Small intestine (tissue), 7 donors: ENCODE measurements around the gene FBXW8. TPM values are rescaled to one million over a fixed set of nuclear protein-coding genes. Genes with fewer than 3 reads are reported as not detected.

Experiments used
- DNase-seq, 2 donors: peaks; one replicate each; pipeline versions ENCODE4 v3.0.0 to v3.0.0-alpha.2; 2013
- FAIRE-seq: peaks from 2 replicates; lab custom pipeline; 2012; peaks lifted over from hg19 to GRCh38; lab: Jason Lieb, UNC
- H3K27ac ChIP-seq, 3 donors: one replicate each; pipeline ENCODE4 v1.5.1; 2013; ENCODE audit warnings: low read length in 2 of 3, mild to moderate bottlenecking in 2 of 3, control low read depth in 1 of 3, inconsistent platforms in 1 of 3, low read depth in 1 of 3, moderate library complexity in 1 of 3
- H3K27me3 ChIP-seq, 3 donors: one replicate each; pipeline ENCODE4 v1.6.1; 2013; ENCODE audit warnings: low read length in 3 of 3, inconsistent platforms in 1 of 3; ENCODE audit not compliant: control insufficient read depth in 3 of 3, insufficient read depth in 3 of 3
- H3K36me3 ChIP-seq, 3 donors: one replicate each; pipeline ENCODE4 v1.6.1; 2013; ENCODE audit warnings: low read length in 3 of 3, inconsistent platforms in 1 of 3, low read depth in 1 of 3, mild to moderate bottlenecking in 1 of 3, moderate library complexity in 1 of 3; ENCODE audit not compliant: control insufficient read depth in 3 of 3, insufficient read depth in 2 of 3
- H3K4me1 ChIP-seq, 3 donors: one replicate each; pipeline ENCODE4 v1.6.1; 2013; ENCODE audit warnings: low read length in 2 of 3, inconsistent platforms in 1 of 3, low read depth in 1 of 3, mild to moderate bottlenecking in 1 of 3, moderate library complexity in 1 of 3; ENCODE audit not compliant: control insufficient read depth in 3 of 3, insufficient read depth in 2 of 3
- H3K4me3 ChIP-seq, 3 donors: one replicate each; pipeline ENCODE4 v1.5.1; 2013; ENCODE audit warnings: low read length in 3 of 3, control low read depth in 1 of 3, inconsistent platforms in 1 of 3, low read depth in 1 of 3, mild to moderate bottlenecking in 1 of 3, moderate library complexity in 1 of 3
- H3K9me3 ChIP-seq, 2 donors: one replicate each; pipeline ENCODE4 v1.6.1; 2013; ENCODE audit warnings: low read depth in 1 of 2, low read length in 1 of 2; ENCODE audit not compliant: control insufficient read depth in 2 of 2, insufficient read depth in 1 of 2
- WGBS, 3 donors: extraction: QIAGEN DNeasy Blood & Tissue Kit; methylation state at CpG; one replicate each; pipeline ENCODE4 v1.1.7; 2013; 5-methylcytosine and 5-hydroxymethylcytosine counted together
- polyA plus RNA-seq, 4 donors: library from polyadenylated mRNA; stranded (reverse) in 3 of 4; unstranded in 1 of 4; fragments of 200-250 nt in 3 of 4; fragments of 120-200 nt in 1 of 4; gene quantifications; one replicate each; pipeline versions ENCODE4 v1.2.1 to v1.2.3, GENCODE V29; 2013
- donor health status: healthy with polysubstance abuse.
- donor health status: control.
- donor health status: control.
- donor health status: Bipolar disorder and iron deficiency.
- donor health status: healthy.

Gene FBXW8
- polyA plus RNA-seq, 4 donors, result 1.1 to 13.1 (median 3.5) TPM

DNA sequence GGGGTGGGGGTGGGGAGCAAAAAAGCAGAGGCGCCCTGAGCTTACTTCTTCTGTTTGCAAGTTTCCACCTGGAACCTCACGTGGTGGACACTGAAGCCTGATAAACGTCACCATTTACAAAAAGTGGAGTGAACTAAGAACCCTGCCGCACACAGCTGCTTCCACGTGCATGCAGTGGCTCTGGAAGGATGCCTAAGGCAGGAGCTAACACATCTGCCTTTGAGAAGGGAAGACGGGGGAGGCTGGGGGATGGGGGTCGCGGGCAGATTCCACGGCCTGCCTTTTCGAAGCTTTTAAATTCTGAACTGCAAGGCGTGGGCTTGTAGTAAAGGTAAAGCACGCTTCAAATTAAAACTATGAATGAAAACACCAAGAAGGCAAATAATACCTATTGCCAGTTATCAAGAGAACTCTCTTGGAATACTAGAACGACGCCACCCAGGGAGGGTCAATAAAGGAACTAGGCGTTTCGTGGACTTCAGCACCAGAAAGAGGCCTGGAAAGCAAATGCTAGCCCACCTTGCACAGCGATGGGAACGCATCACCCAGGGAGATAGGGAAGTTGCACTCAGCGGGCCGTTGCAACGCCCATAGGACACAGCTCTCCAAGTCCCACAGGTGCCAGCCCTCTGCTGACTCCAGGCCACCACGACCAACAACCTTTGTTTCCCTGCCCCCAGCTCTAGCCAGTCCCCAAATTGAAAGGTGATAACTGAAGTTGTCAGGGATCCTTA, 126.7 kb downstream of the FBXW8 start:
- FAIRE-seq, result no peak
- 25 to 59% (median 44%) methylated on average over 22 of the region's 22 CpGs for WGBS, 3 donors
- peak in 1 of 2 donors; percentile 35 for DNase-seq
- Histone ChIP-seq H3K4me1 (peaks cover 0 to 25% (median 0%) of the 10 kb centered on the region in 3 donors), H3K4me3 (no peak overlapping the region), H3K27ac (no peak overlapping the region), H3K36me3 (no peaks in the 10 kb centered on the region), H3K27me3 (peaks cover 1 to 25% (median 3%) of the 10 kb centered on the region in 3 donors), H3K9me3 (no peaks in the 10 kb centered on the region)

- H3K9me3 ChIP-seq, result no peaks in the 10 kb centered on the region
- H3K4me3 ChIP-seq, result no peak overlapping the region
- 83 to 89% (median 88%) methylated on average over 15 of the region's 15 CpGs for WGBS, 3 donors
- FAIRE-seq (no peak), DNase-seq (no peak)
- H3K27ac ChIP-seq, result no peak overlapping the region
- peaks cover 1 to 18% (median 3%) of the 10 kb centered on the region in 3 donors for H3K27me3 ChIP-seq
- H3K36me3 ChIP-seq, result no peaks in the 10 kb centered on the region
- peaks cover 0 to 30% (median 0%) of the 10 kb centered on the region in 3 donors for H3K4me1 ChIP-seq
These were observed 127.4 kb downstream of the FBXW8 start for GRCh38 chr12:117038023-117038680.

DNA sequence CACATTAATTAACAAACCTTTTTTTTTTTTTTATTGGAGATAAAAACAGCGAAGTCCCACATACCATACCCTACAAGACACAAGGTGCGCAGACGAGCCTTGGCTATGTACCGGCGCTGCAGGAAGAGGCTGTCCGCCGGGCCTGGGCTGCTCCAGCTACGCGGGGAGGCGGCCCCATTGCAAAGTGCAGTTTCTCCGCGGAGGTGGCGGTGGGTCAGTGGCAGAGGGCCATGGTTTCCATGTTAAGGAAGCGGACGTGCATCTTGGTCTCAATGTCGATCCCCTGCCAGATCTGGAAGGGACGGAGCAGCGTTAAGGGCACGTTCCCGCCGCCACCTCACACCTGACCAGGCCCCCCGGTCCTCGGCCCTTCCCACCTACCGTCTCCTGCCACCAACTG, 128.2 kb downstream of the FBXW8 start:
- H3K4me1 ChIP-seq, result peaks cover 0 to 24% (median 0%) of the 10 kb centered on the region in 3 donors
- no peaks in the 10 kb centered on the region for H3K9me3 ChIP-seq
- DNase-seq (no peak), FAIRE-seq (no peak)
- WGBS, 3 donors, result 92 to 94% (median 94%) methylated on average over 24 of the region's 24 CpGs
- H3K27ac ChIP-seq, result no peak overlapping the region
- no peaks in the 10 kb centered on the region for H3K36me3 ChIP-seq
- H3K27me3 ChIP-seq, result peaks cover 1 to 10% (median 3%) of the 10 kb centered on the region in 3 donors
- H3K4me3 ChIP-seq, result no peak overlapping the region

DNA sequence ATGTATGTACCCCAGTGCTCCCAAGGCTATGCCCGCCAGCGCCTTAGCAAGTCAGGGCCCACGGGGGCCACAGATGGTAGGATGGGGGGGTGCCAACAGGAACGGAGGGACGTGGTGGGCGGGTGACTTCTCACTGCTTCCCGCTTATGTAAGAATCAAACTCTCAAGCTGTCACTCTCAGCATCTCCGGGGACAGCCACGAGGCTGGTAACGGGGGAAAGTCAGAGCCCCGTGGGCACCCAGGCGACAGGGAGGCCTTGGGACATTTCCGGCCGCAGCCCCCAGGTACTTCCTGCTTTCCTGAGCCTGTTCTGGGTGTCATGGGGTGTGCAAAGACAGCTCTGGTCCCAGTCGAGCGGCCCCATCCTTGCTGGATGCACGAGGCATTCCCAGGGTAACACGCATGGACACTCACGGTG, 129.2 kb downstream of the FBXW8 start:
- no peak for DNase-seq
- H3K36me3 ChIP-seq, result no peaks in the 10 kb centered on the region
- no peak overlapping the region for H3K27ac ChIP-seq
- H3K27me3 ChIP-seq, result peaks cover 0 to under 1% (median 0%) of the 10 kb centered on the region in 3 donors
- H3K4me3 ChIP-seq, result no peak overlapping the region
- FAIRE-seq, result no peak
- H3K9me3 ChIP-seq, result no peaks in the 10 kb centered on the region
- WGBS, 3 donors, result 89 to 94% (median 93%) methylated on average over 18 to 19 of the region's 19 CpGs
- peaks cover 0 to 21% (median 0%) of the 10 kb centered on the region in 3 donors for H3K4me1 ChIP-seq

DNA sequence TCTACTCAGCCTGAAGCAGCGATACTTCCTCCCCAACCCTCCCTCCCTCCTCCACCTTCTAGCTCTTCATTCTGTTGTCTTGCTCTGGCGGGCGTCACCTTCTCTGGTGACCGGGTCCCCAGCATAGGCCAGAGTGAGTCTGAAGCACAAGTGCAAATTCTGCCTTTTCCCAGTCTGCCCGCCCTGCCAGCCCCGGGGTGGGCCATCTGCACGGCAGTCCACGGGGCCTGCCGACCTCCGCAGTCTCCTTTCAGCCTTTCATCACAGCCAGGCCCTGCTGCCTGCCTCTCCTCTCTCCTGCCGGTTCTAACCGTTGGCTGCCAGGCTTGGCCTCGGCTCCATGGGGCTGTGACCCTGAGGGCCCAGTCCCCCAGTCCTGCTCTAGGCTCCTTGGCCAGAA, 129.7 kb downstream of the FBXW8 start:
- WGBS, 3 donors, result 83 to 90% (median 85%) methylated on average over 9 to 13 of the region's 13 CpGs
- DNase-seq, result no peak
- Histone ChIP-seq H3K27ac (no peak overlapping the region), H3K4me1 (peaks cover 0 to 25% (median 0%) of the 10 kb centered on the region in 3 donors), H3K27me3 (no peaks in the 10 kb centered on the region), H3K4me3 (no peak overlapping the region), H3K9me3 (no peaks in the 10 kb centered on the region), H3K36me3 (no peaks in the 10 kb centered on the region)
- FAIRE-seq, result no peak

- FAIRE-seq, result no peak
- 90 to 93% (median 90%) methylated on average over 11 of the region's 11 CpGs for WGBS, 3 donors
These were observed 131.0 kb downstream of the FBXW8 start for GRCh38 chr12:117041798-117042170.

GRCh38 chr12:117042171-117042842, 131.6 kb downstream of the FBXW8 start:
- FAIRE-seq (no peak), DNase-seq (peak; percentile 51 to 68)
- WGBS, 3 donors, result 58 to 83% (median 77%) methylated on average over 21 to 23 of the region's 23 CpGs
- Histone ChIP-seq H3K4me1 (peaks cover 0 to 33% (median 0%) of the 10 kb centered on the region in 3 donors), H3K27ac (no peak overlapping the region), H3K27me3 (no peaks in the 10 kb centered on the region), H3K4me3 (no peak overlapping the region), H3K36me3 (no peaks in the 10 kb centered on the region), H3K9me3 (peaks cover 0 to 3% of the 10 kb centered on the region in 2 donors)

More at GRCh38 chr12:117041798-117042170, 131.0 kb downstream of the FBXW8 start:
- Histone ChIP-seq H3K27me3 (no peaks in the 10 kb centered on the region), H3K9me3 (peaks cover 0 to under 1% of the 10 kb centered on the region in 2 donors), H3K4me3 (no peak overlapping the region), H3K4me1 (peaks cover 0 to 33% (median 0%) of the 10 kb centered on the region in 3 donors), H3K27ac (no peak overlapping the region), H3K36me3 (no peaks in the 10 kb centered on the region)
- DNase-seq, result no peak

- peaks cover 0 to 30% (median 0%) of the 10 kb centered on the region in 3 donors for H3K4me1 ChIP-seq
- H3K27ac ChIP-seq, result no peak overlapping the region
- FAIRE-seq (no peak), DNase-seq (no peak)
- no peaks in the 10 kb centered on the region for H3K36me3 ChIP-seq
- peaks cover 0 to 3% of the 10 kb centered on the region in 2 donors for H3K9me3 ChIP-seq
- H3K4me3 ChIP-seq, result no peak overlapping the region
- H3K27me3 ChIP-seq, result no peaks in the 10 kb centered on the region
- WGBS, 3 donors, result 77 to 78% (median 78%) methylated on average over 6 of the region's 6 CpGs
These were observed 132.1 kb downstream of the FBXW8 start for GRCh38 chr12:117042862-117043261.
